H54 (cell line): ENCODE measurements around the gene GGTLC1.
"Not testable (repeated sequence)": the region's sequence is repeated elsewhere in the genome, so short reads cannot be mapped to it uniquely, and the experiment has no call there.

Source experiments
- DNase-seq: peaks from one replicate; pipeline ENCODE4 v3.0.0; 2011; ENCODE audit warnings: low spot score, mixed read lengths; ENCODE audit not compliant: insufficient read length
- FAIRE-seq: peaks from 3 replicates; lab custom pipeline; 2011; peaks lifted over from hg19 to GRCh38; lab: Jason Lieb, UNC
- POLR2A ChIP-seq: IDR thresholded peaks from 2 replicates; pipeline ENCODE4 v1.6.1; 2011; ENCODE audit warnings: low read depth, mild to moderate bottlenecking, low read length

Gene GGTLC1

GRCh38 chr20:23981526-23981925 lies 7.1 kb downstream of the GGTLC1 start:
- FAIRE-seq, DNase-seq: not testable (repeated sequence)

GRCh38 chr20:23981014-23981413 lies 7.6 kb downstream of the GGTLC1 start:
- DNase-seq, FAIRE-seq: not testable (repeated sequence)

GRCh38 chr20:23979899-23980811 lies 8.4 kb downstream of the GGTLC1 start:
- FAIRE-seq: not testable (repeated sequence)

GRCh38 chr20:23979380-23979779 lies 9.2 kb downstream of the GGTLC1 start:
- FAIRE-seq, DNase-seq: not testable (repeated sequence)

More at GRCh38 chr20:23979899-23980811, 8.4 kb downstream of the GGTLC1 start:
- DNase-seq: not testable (repeated sequence)

DNA sequence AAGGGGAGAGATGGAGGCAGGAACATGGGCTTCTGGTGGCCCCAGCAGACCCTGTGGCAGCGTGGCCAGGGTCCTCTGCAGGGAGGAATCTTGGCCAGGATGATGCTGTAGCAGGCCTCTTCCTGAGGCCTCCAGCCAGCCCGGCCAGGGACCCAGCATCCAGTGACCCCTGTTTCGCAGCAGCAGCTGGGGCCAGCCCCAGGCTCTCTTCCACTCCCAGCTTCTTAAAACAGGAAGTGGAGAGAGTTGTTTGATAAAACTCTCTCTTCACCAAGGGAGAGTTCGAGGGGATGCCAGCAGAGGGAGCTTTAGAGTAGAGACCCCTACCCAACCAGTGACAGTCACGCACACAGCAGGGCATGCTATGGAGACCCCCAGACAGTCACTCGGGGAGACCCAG lies 10.1 kb downstream of the GGTLC1 start:
- not testable (repeated sequence) for FAIRE-seq, DNase-seq

GRCh38 chr20:23974966-23975365 lies 13.6 kb downstream of the GGTLC1 start:
- TF ChIP-seq POLR2A: no peak
- no peak for DNase-seq
- FAIRE-seq: no peak

GRCh38 chr20:23971310-23971709 lies 17.3 kb downstream of the GGTLC1 start:
- TF ChIP-seq POLR2A: no peak
- FAIRE-seq: no peak

GRCh38 chr20:23970049-23970448 lies 18.5 kb downstream of the GGTLC1 start:
- no peak for TF ChIP-seq POLR2A
- no peak for FAIRE-seq
- no peak for DNase-seq

More at GRCh38 chr20:23971310-23971709, 17.3 kb downstream of the GGTLC1 start:
- DNase-seq: no peak

- DNase-seq: no peak
- no peak for FAIRE-seq
- no peak for TF ChIP-seq POLR2A
These were observed 21.0 kb downstream of the GGTLC1 start for GRCh38 chr20:23967616-23967979.

GRCh38 chr20:23966927-23967615 lies 21.5 kb downstream of the GGTLC1 start:
- FAIRE-seq (no peak), DNase-seq (no peak)
- TF ChIP-seq POLR2A: no peak

DNA sequence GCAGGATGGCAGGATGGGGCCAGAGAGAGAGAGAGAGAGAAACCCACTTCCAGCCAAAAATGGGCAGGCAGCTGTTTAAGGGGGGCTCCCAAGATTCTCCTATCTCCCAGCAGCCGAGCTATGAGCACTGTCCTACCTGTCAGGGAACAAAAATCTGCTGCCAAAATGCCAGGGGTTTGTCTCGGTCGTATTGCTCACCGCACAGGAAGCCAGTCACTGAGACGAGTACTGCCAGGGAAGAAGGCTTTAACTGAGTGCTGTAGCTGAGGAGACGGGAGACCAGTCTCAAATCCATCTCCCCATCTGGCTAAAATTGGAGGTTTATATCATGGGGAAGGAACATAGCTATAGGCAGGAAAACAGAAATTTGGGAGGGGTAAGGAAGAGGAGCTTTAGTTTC lies 22.3 kb downstream of the GGTLC1 start:
- no peak for DNase-seq
- FAIRE-seq: no peak
- no peak for TF ChIP-seq POLR2A

GRCh38 chr20:23963941-23964340 lies 24.6 kb downstream of the GGTLC1 start:
- FAIRE-seq (no peak), DNase-seq (no peak)
- TF ChIP-seq POLR2A: no peak

DNA sequence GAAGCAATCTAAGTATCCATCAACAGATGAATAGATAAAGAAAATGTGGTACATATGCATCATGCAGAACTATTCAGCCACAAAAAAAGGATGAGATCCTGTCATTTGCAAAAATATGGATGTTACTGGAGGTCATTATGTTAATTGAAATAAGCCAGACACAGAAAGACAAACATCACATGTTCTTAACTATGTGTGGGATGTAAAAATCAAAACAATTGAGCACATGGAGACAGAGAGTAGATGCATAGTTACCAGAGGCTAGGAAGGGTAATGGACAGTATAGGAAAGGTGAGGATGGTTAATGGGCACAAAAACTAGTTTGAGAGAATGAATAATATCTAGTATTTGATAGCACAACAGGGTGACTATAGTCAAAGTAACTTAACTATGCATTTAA lies 26.3 kb downstream of the GGTLC1 start:
- no peak for TF ChIP-seq POLR2A
- FAIRE-seq: no peak
- DNase-seq: no peak

DNA sequence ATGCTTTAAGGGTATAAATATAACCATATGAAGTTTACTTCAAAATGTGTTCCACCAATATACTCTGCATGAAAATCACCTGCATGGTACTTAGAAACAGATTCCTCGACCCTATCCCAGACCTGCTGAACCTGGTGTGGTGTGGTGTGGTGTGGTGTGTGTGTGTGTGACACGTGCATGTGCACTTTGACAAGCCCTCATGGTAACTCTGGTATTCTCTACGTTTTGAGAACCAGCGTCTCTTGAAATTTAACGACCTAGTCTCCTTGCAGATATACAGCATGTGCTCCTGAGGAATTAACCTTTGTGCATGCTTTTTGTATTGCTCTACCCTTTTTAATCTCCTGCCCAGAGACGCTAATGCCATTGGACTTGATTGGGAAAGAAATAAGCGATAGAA lies 29.5 kb downstream of the GGTLC1 start:
- DNase-seq (no peak), FAIRE-seq (no peak)
- no peak for TF ChIP-seq POLR2A

DNA sequence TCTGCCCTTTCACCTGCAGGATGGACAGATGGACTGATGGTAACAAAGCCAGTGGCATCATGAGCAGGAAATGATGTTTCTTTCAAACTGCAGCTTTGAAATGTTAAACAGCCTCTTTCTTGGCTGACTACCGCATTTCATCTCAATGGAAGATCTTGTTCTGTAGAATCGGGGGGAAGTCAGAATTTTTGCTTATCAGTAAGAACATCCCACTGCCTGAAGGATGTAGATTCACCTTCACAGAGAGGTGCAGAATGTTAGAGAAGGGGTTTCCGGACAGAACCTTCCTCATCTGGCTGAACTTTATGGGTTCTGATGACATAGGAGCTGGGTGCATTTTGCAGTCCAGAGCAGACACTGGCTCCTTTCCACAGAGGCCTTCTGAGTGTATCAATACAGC lies 32.7 kb downstream of the GGTLC1 start:
- no peak for TF ChIP-seq POLR2A
- DNase-seq (no peak), FAIRE-seq (no peak)
